Stomach (tissue), 9 donors: ENCODE results near the gene CD40. TPM values are rescaled to one million over a fixed set of nuclear protein-coding genes. Genes with fewer than 3 reads are reported as not detected.

ENCODE experiments used
- DNase-seq, 2 donors: peaks; one replicate each; pipeline versions ENCODE4 v3.0.0 to v3.0.0-alpha.2; 2013 to 2019
- H3K27ac ChIP-seq, 5 donors: fragments of 200-600 bp in 4 of 5; sonication (generic) in 4 of 5; one replicate each; pipeline ENCODE4 v1.5.1; 2013 to 2019; ENCODE audit warnings: mild to moderate bottlenecking in 1 of 5, moderate library complexity in 1 of 5
- H3K27me3 ChIP-seq, 3 donors: fragments of 200-600 bp; sonication (generic); one replicate each; pipeline ENCODE4 v1.5.1; 2017 to 2019; ENCODE audit warnings: mixed run types in 1 of 3
- H3K36me3 ChIP-seq, 4 donors: fragments of 200-600 bp; sonication (generic); 1 replicate in 3 of 4; 2 replicates in 1 of 4; pipeline ENCODE4 v1.5.1; 2016 to 2019
- H3K4me1 ChIP-seq, 4 donors: fragments of 200-600 bp; sonication (generic); one replicate each; pipeline ENCODE4 v1.5.1; 2016 to 2019
- H3K4me3 ChIP-seq, 4 donors: fragments of 200-600 bp; sonication (generic) in 3 of 4; one replicate each; pipeline ENCODE4 v1.5.1; 2016 to 2019; ENCODE audit warnings: mild to moderate bottlenecking in 1 of 4
- H3K9me3 ChIP-seq, 4 donors: fragments of 200-600 bp; sonication (generic); one replicate each; pipeline ENCODE4 v1.5.1; 2016 to 2019
- CTCF ChIP-seq, 7 experiments: fragments of 450-650 bp in 4 of 7; fragments of 200-600 bp in 3 of 7; sonication (generic) in 3 of 7; IDR thresholded peaks; one replicate each; pipeline ENCODE4 v1.5.1; 2016 to 2019; ENCODE audit warnings: antibody characterized with exemption in 7 of 7, control low read depth in 2 of 7, mild to moderate bottlenecking in 1 of 7
- EP300 ChIP-seq: sonication (generic); formaldehyde crosslinking; IDR thresholded peaks from one replicate; pipeline ENCODE4 v1.6.1; 2017; ENCODE audit warnings: antibody characterized with exemption
- POLR2A ChIP-seq, 4 donors: fragments of 450-650 bp; IDR thresholded peaks; one replicate each; pipeline ENCODE4 v1.6.1; 2016; ENCODE audit warnings: antibody characterized with exemption in 4 of 4, control low read depth in 2 of 4, mild to moderate bottlenecking in 1 of 4, moderate library complexity in 1 of 4
- POLR2AphosphoS5 ChIP-seq, 3 donors: sonication (generic); formaldehyde crosslinking; IDR thresholded peaks; one replicate each; pipeline ENCODE4 v1.6.1; 2016; ENCODE audit warnings: antibody characterized with exemption in 3 of 3
- WGBS, 5 donors: extraction: QIAGEN DNeasy Blood & Tissue Kit in 3 of 5; methylation state at CpG; one replicate each; pipeline versions ENCODE4 v1.1.5 to v1.1.7; 2013 to 2018; 5-methylcytosine and 5-hydroxymethylcytosine counted together
- intact Hi-C: fragments of 100-400 bp; cut with DNase I; formaldehyde crosslinking; loops from one replicate; pipeline ENCODE4 v1.15.1; 2023; ENCODE audit warnings: low total_unique reads
- polyA plus RNA-seq, 3 donors: library from polyadenylated mRNA; stranded (reverse); fragments of 200-250 nt; gene quantifications; one replicate each; pipeline ENCODE4 v1.2.3, GENCODE V29; 2013
- total RNA-seq, 5 donors: library from RNA; depleted of rRNA; stranded (reverse); fragments of >200 nt; gene quantifications; one replicate each; pipeline versions ENCODE4 v1.1.0 to v1.2.3, GENCODE V29; 2014 to 2016
- donor health status: healthy with polysubstance abuse.
- donor health status: Bipolar disorder and iron deficiency.
- donor health status: healthy.

CD40 gene
- total and polyA plus RNA-seq, 8 donors = 2.8 to 19.9 (median 5.3) TPM; not detected in 1

GRCh38 chr20:46104262-46104661 lies 13.9 kb upstream of the CD40 start:
- intact Hi-C loops = no loop called here
- TF ChIP-seq POLR2AphosphoS5 (IDR thresholded peaks at IDR 0.05) (no peak), POLR2A (IDR thresholded peaks at IDR 0.05) (no peak), CTCF (IDR thresholded peaks at IDR 0.05) (no peak), EP300 (no peak)
- no peak overlapping the region for H3K27ac ChIP-seq
- DNase-seq = no peak
- H3K36me3 ChIP-seq = no peaks in the 10 kb centered on the region
- no peaks in the 10 kb centered on the region for H3K4me1 ChIP-seq
- no peak overlapping the region for H3K4me3 ChIP-seq
- H3K27me3 ChIP-seq = peaks cover 0 to 80% (median 15%) of the 10 kb centered on the region in 3 donors
- peaks cover 0 to 6% (median 0%) of the 10 kb centered on the region in 4 donors for H3K9me3 ChIP-seq
- WGBS, 5 donors = 62 to 83% (median 79%) methylated on average over 2 to 3 of the region's 3 CpGs

- Histone ChIP-seq H3K4me3 (no peak overlapping the region), H3K36me3 (no peaks in the 10 kb centered on the region), H3K27ac (no peak overlapping the region), H3K27me3 (peaks cover 0 to 61% (median 3%) of the 10 kb centered on the region in 3 donors), H3K4me1 (no peaks in the 10 kb centered on the region), H3K9me3 (peaks cover 0 to 6% (median 0%) of the 10 kb centered on the region in 4 donors)
- TF ChIP-seq POLR2AphosphoS5 (IDR thresholded peaks at IDR 0.05) (no peak), POLR2A (IDR thresholded peaks at IDR 0.05) (no peak), CTCF (IDR thresholded peaks at IDR 0.05) (no peak), EP300 (no peak)
- WGBS, 5 donors = 62 to 79% (median 74%) methylated on average over 6 of the region's 6 CpGs
- no peak for DNase-seq
- intact Hi-C loops = no loop called here
These were observed 11.1 kb upstream of the CD40 start for GRCh38 chr20:46107061-46107460.

- 59 to 76% (median 64%) methylated on average over 5 of the region's 5 CpGs for WGBS, 5 donors
- intact Hi-C loops = no loop called here
- no peak overlapping the region for H3K4me3 ChIP-seq
- no peak overlapping the region for H3K27ac ChIP-seq
- no peak for TF ChIP-seq EP300
- TF ChIP-seq POLR2A (IDR thresholded peaks at IDR 0.05) = no peak
- no peak for TF ChIP-seq POLR2AphosphoS5 (IDR thresholded peaks at IDR 0.05)
- no peak for TF ChIP-seq CTCF (IDR thresholded peaks at IDR 0.05)
- H3K27me3 ChIP-seq = peaks cover 0 to 47% (median 3%) of the 10 kb centered on the region in 3 donors
- peak in 1 of 2 donors; percentile 19 for DNase-seq
- no peaks in the 10 kb centered on the region for H3K36me3 ChIP-seq
- H3K9me3 ChIP-seq = peaks cover 0 to 6% (median 0%) of the 10 kb centered on the region in 4 donors
- no peaks in the 10 kb centered on the region for H3K4me1 ChIP-seq
These were observed 9.7 kb upstream of the CD40 start for GRCh38 chr20:46108435-46108841.

- WGBS, 5 donors = 84 to 90% (median 87%) methylated on average over 14 of the region's 14 CpGs
- no peaks in the 10 kb centered on the region for H3K36me3 ChIP-seq
- H3K27me3 ChIP-seq = peaks cover 0 to 43% (median 3%) of the 10 kb centered on the region in 3 donors
- DNase-seq = no peak
- H3K4me3 ChIP-seq = no peak overlapping the region
- intact Hi-C loops = no loop called here
- H3K9me3 ChIP-seq = peaks cover 0 to 5% (median 0%) of the 10 kb centered on the region in 4 donors
- no peaks in the 10 kb centered on the region for H3K4me1 ChIP-seq
- TF ChIP-seq POLR2AphosphoS5 (IDR thresholded peaks at IDR 0.05) = no peak
- TF ChIP-seq EP300 = no peak
- no peak for TF ChIP-seq POLR2A (IDR thresholded peaks at IDR 0.05)
- no peak for TF ChIP-seq CTCF (IDR thresholded peaks at IDR 0.05)
- no peak overlapping the region for H3K27ac ChIP-seq
These were observed 9.1 kb upstream of the CD40 start for GRCh38 chr20:46108976-46109375.
